Brain microvascular endothelial cell (primary cell): ENCODE data around the gene CCDC201.
A peak's percentile ranks its signal among the peaks of the same experiment; 100 is the strongest.

ENCODE experiments used
- DNase-seq: peaks from one replicate; pipeline ENCODE4 v3.0.0-alpha.2; 2020
- H3K27ac ChIP-seq: fragments of 250-450 bp; sonication (Bioruptor Pico); 2 replicates; pipeline ENCODE4 v1.5.1; 2020; ENCODE audit warnings: mild to moderate bottlenecking, moderate library complexity
- H3K27me3 ChIP-seq: fragments of 250-450 bp; sonication (Bioruptor Pico); replicated peaks from 2 replicates; pipeline ENCODE4 v1.5.1; 2020; ENCODE audit warnings: mild to moderate bottlenecking
- H3K36me3 ChIP-seq: fragments of 250-450 bp; sonication (Bioruptor Pico); replicated peaks from 2 replicates; pipeline ENCODE4 v1.5.1; 2020; ENCODE audit warnings: mild to moderate bottlenecking
- H3K4me3 ChIP-seq: 2 replicates; pipeline ENCODE4 v1.5.1; 2011; ENCODE audit warnings: low read depth, mild to moderate bottlenecking, control low read depth, low read length, moderate library complexity
- CTCF ChIP-seq: IDR thresholded peaks from 2 replicates; pipeline ENCODE4 v1.5.1; 2011; ENCODE audit warnings: low read depth, mild to moderate bottlenecking, moderate library complexity, low read length, control low read depth, inconsistent platforms; ENCODE audit errors: missing control alignments
- in situ Hi-C: cut with HindIII; loops from 2 replicates; pipeline ENCODE4 v1.10.0; 2017; ENCODE audit warnings: low sequenced_read_pairs, low pct_ligation_motif_present

CCDC201 gene

GRCh38 chr7:45882465-45882810 is 9.6 kb upstream of the CCDC201 start:
- Histone ChIP-seq H3K27me3 (no peaks in the 10 kb centered on the region), H3K36me3 (no peaks in the 10 kb centered on the region), H3K27ac (peak overlapping the region; percentile 33), H3K4me3 (no peak overlapping the region)
- in situ Hi-C loops: no loop called here
- no peak for TF ChIP-seq CTCF
- DNase-seq: no peak

GRCh38 chr7:45881759-45882464 is 9.0 kb upstream of the CCDC201 start:
- no peak overlapping the region for H3K4me3 ChIP-seq
- TF ChIP-seq CTCF: no peak
- no peaks in the 10 kb centered on the region for H3K36me3 ChIP-seq
- H3K27me3 ChIP-seq: no peaks in the 10 kb centered on the region
- H3K27ac ChIP-seq: peak overlapping the region; percentile 33
- in situ Hi-C loops: no loop called here
- DNase-seq: peak; percentile 70

- peak overlapping the region; percentile 33 for H3K27ac ChIP-seq
- H3K4me3 ChIP-seq: no peak overlapping the region
These were observed 8.4 kb upstream of the CCDC201 start for GRCh38 chr7:45881280-45881758.

GRCh38 chr7:45880433-45880860 is 7.6 kb upstream of the CCDC201 start:
- Histone ChIP-seq H3K27ac (no peak overlapping the region), H3K27me3 (no peaks in the 10 kb centered on the region), H3K36me3 (no peaks in the 10 kb centered on the region), H3K4me3 (no peak overlapping the region)
- no peak for DNase-seq
- in situ Hi-C loops: no loop called here
- TF ChIP-seq CTCF: no peak

More at GRCh38 chr7:45881280-45881758, 8.4 kb upstream of the CCDC201 start:
- in situ Hi-C loops: no loop called here
- Histone ChIP-seq H3K36me3 (no peaks in the 10 kb centered on the region), H3K27me3 (no peaks in the 10 kb centered on the region)
- DNase-seq: no peak
- no peak for TF ChIP-seq CTCF

- no peak for TF ChIP-seq CTCF
- Histone ChIP-seq H3K27me3 (no peaks in the 10 kb centered on the region), H3K27ac (no peak overlapping the region), H3K4me3 (no peak overlapping the region), H3K36me3 (no peaks in the 10 kb centered on the region)
- DNase-seq: no peak
- in situ Hi-C loops: no loop called here
These were observed 5.7 kb upstream of the CCDC201 start for GRCh38 chr7:45878457-45879144.

- in situ Hi-C loops: no loop called here
- no peak for DNase-seq
- TF ChIP-seq CTCF: no peak
- no peaks in the 10 kb centered on the region for H3K36me3 ChIP-seq
- H3K27ac ChIP-seq: no peak overlapping the region
- H3K4me3 ChIP-seq: no peak overlapping the region
- H3K27me3 ChIP-seq: no peaks in the 10 kb centered on the region
These were observed 3.6 kb upstream of the CCDC201 start for GRCh38 chr7:45876519-45876918.
